Measurements from ENCODE around the gene CDK5.
A peak's percentile ranks its signal among the peaks of the same experiment; 100 is the strongest.

Gene CDK5

GRCh38 chr7:151057506-151057988 lies at the start of gene CDK5:
Gene CDK5, minus strand, starts transcription at chr7:151057897. Its CDS starts 49 bp downstream, at chr7:151057848.
- no peak for TF ChIP-seq CTCF (conservative IDR thresholded peaks at IDR 0.05; ENCODE audit: low read depth, low read length)
- H3K4me3 ChIP-seq (ENCODE audit: low read length) = peak within 1 kb of the TSS; percentile 80
- no peak for DNase-seq (ENCODE audit: low read depth)

- H3K4me3 ChIP-seq (ENCODE audit: low read length) = no peak overlapping the region
- DNase-seq (ENCODE audit: low read depth) = no peak
- no peak for TF ChIP-seq CTCF (conservative IDR thresholded peaks at IDR 0.05; ENCODE audit: low read depth, low read length)
Measured at GRCh38 chr7:151104411-151105235, 46.9 kb upstream of the CDK5 start.

- TF ChIP-seq CTCF (conservative IDR thresholded peaks at IDR 0.05; ENCODE audit: low read depth, low read length) = no peak
- no peak overlapping the region for H3K4me3 ChIP-seq (ENCODE audit: low read length)
- DNase-seq (ENCODE audit: low read depth) = no peak
Measured at GRCh38 chr7:151103973-151104372, 46.3 kb upstream of the CDK5 start.

- H3K4me3 ChIP-seq (ENCODE audit: low read length) = no peak overlapping the region
- no peak for DNase-seq (ENCODE audit: low read depth)
- TF ChIP-seq CTCF (conservative IDR thresholded peaks at IDR 0.05; ENCODE audit: low read depth, low read length) = no peak
Measured at GRCh38 chr7:151102991-151103390, 45.3 kb upstream of the CDK5 start.

GRCh38 chr7:151101621-151102396 lies 44.1 kb upstream of the CDK5 start:
- TF ChIP-seq CTCF (conservative IDR thresholded peaks at IDR 0.05; ENCODE audit: low read depth, low read length) = no peak
- no peak for DNase-seq (ENCODE audit: low read depth)

GRCh38 chr7:151100921-151101320 lies 43.2 kb upstream of the CDK5 start:
- no peak overlapping the region for H3K4me3 ChIP-seq (ENCODE audit: low read length)
- no peak for TF ChIP-seq CTCF (conservative IDR thresholded peaks at IDR 0.05; ENCODE audit: low read depth, low read length)
- DNase-seq (ENCODE audit: low read depth) = no peak

More at GRCh38 chr7:151101621-151102396, 44.1 kb upstream of the CDK5 start:
- H3K4me3 ChIP-seq (ENCODE audit: low read length) = no peak overlapping the region

Measured in retinal pigment epithelial cell (primary cell).